H9 (cell line): ENCODE data around the gene MAP3K5. TPM values are rescaled to one million over a fixed set of nuclear protein-coding genes. Genes with fewer than 3 reads are reported as not detected.

Experiments
- DNase-seq: peaks from one replicate; pipeline ENCODE4 v3.0.0-alpha.2; 2017
- H2AFZ ChIP-seq: one replicate; pipeline ENCODE4 v1.6.1; 2013; ENCODE audit warnings: mild to moderate bottlenecking, low read length, control low read depth, moderate library complexity
- H2AK5ac ChIP-seq: 2 replicates; pipeline ENCODE4 v1.6.1; 2013; ENCODE audit warnings: low read length, control low read depth, mixed read lengths; ENCODE audit not compliant: insufficient read length
- H2BK120ac ChIP-seq: one replicate; pipeline ENCODE4 v1.6.1; 2013; ENCODE audit warnings: low read depth, mild to moderate bottlenecking, low read length, control low read depth, inconsistent platforms; ENCODE audit not compliant: poor library complexity, severe bottlenecking
- H2BK12ac ChIP-seq: 2 replicates; pipeline ENCODE4 v1.6.1; 2013; ENCODE audit warnings: low read length, control low read depth, mixed read lengths, low read depth; ENCODE audit not compliant: insufficient read length
- H2BK15ac ChIP-seq: 2 replicates; pipeline ENCODE4 v1.6.1; 2013; ENCODE audit warnings: low read depth, low read length, control low read depth
- H2BK20ac ChIP-seq: one replicate; pipeline ENCODE4 v1.6.1; 2013; ENCODE audit warnings: low read depth, mild to moderate bottlenecking, low read length, control low read depth, inconsistent platforms; ENCODE audit not compliant: poor library complexity, severe bottlenecking
- H2BK5ac ChIP-seq: 2 replicates; pipeline ENCODE4 v1.6.1; 2013; ENCODE audit warnings: low read length, control low read depth, mixed read lengths; ENCODE audit not compliant: insufficient read length
- H3K14ac ChIP-seq: 2 replicates; pipeline ENCODE4 v1.6.1; 2013; ENCODE audit warnings: low read length, control low read depth; ENCODE audit not compliant: insufficient read depth
- H3K18ac ChIP-seq: 2 replicates; pipeline ENCODE4 v1.6.1; 2013; ENCODE audit warnings: low read depth, mild to moderate bottlenecking, mixed read lengths, low read length, control low read depth; ENCODE audit not compliant: insufficient read length
- H3K23ac ChIP-seq: 2 replicates; pipeline ENCODE4 v1.6.1; 2013; ENCODE audit warnings: low read length, control low read depth, mixed read lengths, low read depth; ENCODE audit not compliant: insufficient read length
- H3K23me2 ChIP-seq: 2 replicates; pipeline ENCODE4 v1.6.1; 2013; ENCODE audit warnings: low read depth, mild to moderate bottlenecking, mixed read lengths, low read length, control low read depth; ENCODE audit not compliant: insufficient read length, poor library complexity, severe bottlenecking
- H3K27ac ChIP-seq: 2 replicates; pipeline ENCODE4 v1.5.1; 2013; ENCODE audit warnings: low read length, control low read depth, mixed read lengths, low read depth; ENCODE audit not compliant: insufficient read length
- H3K27me3 ChIP-seq: 2 replicates; pipeline ENCODE4 v1.6.1; 2013; ENCODE audit warnings: low read length, control low read depth, inconsistent platforms; ENCODE audit not compliant: insufficient read depth
- H3K4ac ChIP-seq: 2 replicates; pipeline ENCODE4 v1.6.1; 2013; ENCODE audit warnings: low read depth, mild to moderate bottlenecking, control low read depth, inconsistent platforms, low read length, moderate library complexity
- H3K4me1 ChIP-seq: 2 replicates; pipeline ENCODE4 v1.6.1; 2013; ENCODE audit warnings: low read length, control low read depth, inconsistent platforms; ENCODE audit not compliant: insufficient read depth
- H3K4me2 ChIP-seq: 2 replicates; pipeline ENCODE4 v1.6.1; 2013; ENCODE audit warnings: low read length, control low read depth, mixed read lengths; ENCODE audit not compliant: insufficient read length, insufficient read depth
- H3K56ac ChIP-seq: 2 replicates; pipeline ENCODE4 v1.6.1; 2013; ENCODE audit warnings: low read depth, mild to moderate bottlenecking, mixed read lengths, low read length, control low read depth; ENCODE audit not compliant: insufficient read length
- H3K79me1 ChIP-seq: 2 replicates; pipeline ENCODE4 v1.6.1; 2013; ENCODE audit warnings: low read depth, mild to moderate bottlenecking, moderate library complexity, low read length, control low read depth, inconsistent platforms; ENCODE audit not compliant: insufficient read depth, poor library complexity, severe bottlenecking
- H3K79me2 ChIP-seq: 2 replicates; pipeline ENCODE4 v1.6.1; 2013; ENCODE audit warnings: low read length, control low read depth, inconsistent platforms; ENCODE audit not compliant: insufficient read depth
- H3K9ac ChIP-seq: 2 replicates; pipeline ENCODE4 v1.6.1; 2013; ENCODE audit warnings: low read length, control low read depth, mixed read lengths; ENCODE audit not compliant: insufficient read length; ENCODE audit errors: extremely low read depth
- H3K9me3 ChIP-seq: one replicate; pipeline ENCODE4 v1.6.1; 2013; ENCODE audit warnings: low read depth, low read length, inconsistent platforms; ENCODE audit not compliant: control insufficient read depth
- H3T11ph ChIP-seq: one replicate; pipeline ENCODE4 v1.6.1; 2013; ENCODE audit warnings: mild to moderate bottlenecking, low read length, control low read depth, inconsistent platforms
- H4K20me1 ChIP-seq: one replicate; pipeline ENCODE4 v1.6.1; 2013; ENCODE audit not compliant: control insufficient read depth, insufficient read length, insufficient read depth
- H4K5ac ChIP-seq: 2 replicates; pipeline ENCODE4 v1.6.1; 2013; ENCODE audit warnings: low read depth, mild to moderate bottlenecking, mixed read lengths, low read length, control low read depth; ENCODE audit not compliant: insufficient read length
- H4K8ac ChIP-seq: replicated peaks from 2 replicates; pipeline ENCODE4 v1.6.1; 2013; ENCODE audit warnings: low read length, control low read depth, mixed read lengths, low read depth; ENCODE audit not compliant: insufficient read length
- H4K91ac ChIP-seq: 2 replicates; pipeline ENCODE4 v1.6.1; 2013; ENCODE audit warnings: low read depth, mild to moderate bottlenecking, moderate library complexity, mixed read lengths, low read length, control low read depth; ENCODE audit not compliant: insufficient read length
- H3K27ac Mint-ChIP-seq, 3 experiments: 2 replicates in 2 of 3; 3 replicates in 1 of 3; pipeline ENCODE4 v1.8.0; 2020 to 2021; ENCODE audit warnings: mixed read lengths in 3 of 3, mild to moderate bottlenecking in 1 of 3, moderate library complexity in 1 of 3
- H3K27me3 Mint-ChIP-seq: 2 replicates; pipeline ENCODE4 v1.8.0; 2021; ENCODE audit warnings: low read depth, mild to moderate bottlenecking, moderate library complexity, mixed read lengths
- H3K36me3 Mint-ChIP-seq, 3 experiments: 2 replicates in 2 of 3; 3 replicates in 1 of 3; pipeline ENCODE4 v1.8.0; 2020 to 2021; ENCODE audit warnings: low read depth in 3 of 3, mixed read lengths in 3 of 3; ENCODE audit not compliant: insufficient read depth in 1 of 3
- H3K4me1 Mint-ChIP-seq, 2 experiments: 2 replicates each; pipeline ENCODE4 v1.8.0; 2020; ENCODE audit warnings: mixed read lengths in 2 of 2
- H3K4me3 Mint-ChIP-seq, 2 experiments: 2 replicates in 1 of 2; 3 replicates in 1 of 2; pipeline ENCODE4 v1.8.0; 2020 to 2021; ENCODE audit warnings: mild to moderate bottlenecking in 2 of 2, mixed read lengths in 2 of 2, moderate library complexity in 1 of 2
- H3K9me3 Mint-ChIP-seq, 2 experiments: 2 replicates in 1 of 2; 3 replicates in 1 of 2; pipeline ENCODE4 v1.8.0; 2020; ENCODE audit warnings: mild to moderate bottlenecking in 2 of 2, mixed read lengths in 2 of 2, moderate library complexity in 1 of 2
- CTCF ChIP-seq: fragments of 200-600 bp; sonication (generic); conservative IDR thresholded peaks from 3 replicates; pipeline ENCODE4 v1.8.0; 2021; ENCODE audit warnings: antibody characterized with exemption, mild to moderate bottlenecking
- total RNA-seq: library from RNA; stranded (reverse); gene quantifications from 2 replicates; pipeline ENCODE4 v1.2.1, GENCODE V29; 2021

MAP3K5 gene
- total RNA-seq, 1 experiment from 2014 or later: 1.6 TPM

GRCh38 chr6:136677822-136678221 is 114.5 kb downstream of the MAP3K5 start:
- H3K4me3 Mint-ChIP-seq: no peak overlapping the region
- Histone ChIP-seq H3K27me3 (no peaks in the 10 kb centered on the region), H2BK20ac (no peak overlapping the region), H4K20me1 (no peaks in the 10 kb centered on the region), H2AFZ (no peak overlapping the region), H3K18ac (no peak overlapping the region), H3K14ac (no peak overlapping the region), H3T11ph (no peak overlapping the region), H4K5ac (no peak overlapping the region), H2BK120ac (no peak overlapping the region), H3K4me1 (no peaks in the 10 kb centered on the region), H3K27ac (no peak overlapping the region), H3K9ac (no peak overlapping the region), H4K8ac (no peak overlapping the region), H3K79me1 (no peaks in the 10 kb centered on the region), H3K56ac (no peak overlapping the region), H4K91ac (no peak overlapping the region), H3K4ac (no peak overlapping the region), H2BK15ac (no peak overlapping the region), H3K23me2 (no peaks in the 10 kb centered on the region), H3K9me3 (no peaks in the 10 kb centered on the region), H3K79me2 (no peaks in the 10 kb centered on the region), H2AK5ac (no peak overlapping the region), H3K23ac (no peak overlapping the region), H3K4me2 (no peak overlapping the region), H2BK5ac (no peak overlapping the region), H2BK12ac (no peak overlapping the region)
- no peak for DNase-seq
- no peak for TF ChIP-seq CTCF
- no peaks in the 10 kb centered on the region for H3K9me3 Mint-ChIP-seq
- no peak overlapping the region for H3K27ac Mint-ChIP-seq
- H3K4me1 Mint-ChIP-seq: no peaks in the 10 kb centered on the region
- no peaks in the 10 kb centered on the region for H3K27me3 Mint-ChIP-seq
- no peaks in the 10 kb centered on the region for H3K36me3 Mint-ChIP-seq
